GM19467 (cell line): Measurements from ENCODE around the gene NWD2.

ENCODE experiments used
- ATAC-seq: cut with Tn5 transposase; IDR thresholded peaks from one replicate; pipeline ENCODE4 v1.9.1; 2021; ENCODE audit warnings: mild to moderate bottlenecking, moderate library complexity; ENCODE audit not compliant: unreplicated experiment

Gene NWD2

GRCh38 chr4:37438564-37439279, 194.2 kb downstream of the NWD2 start:
- no peak for ATAC-seq

GRCh38 chr4:37439809-37440474, 195.4 kb downstream of the NWD2 start:
- no peak for ATAC-seq

- ATAC-seq, result no peak
These were observed 196.0 kb downstream of the NWD2 start for GRCh38 chr4:37440501-37440900.

- ATAC-seq, result no peak
These were observed 196.9 kb downstream of the NWD2 start for GRCh38 chr4:37441231-37442061.

- no peak for ATAC-seq
These were observed 197.4 kb downstream of the NWD2 start for GRCh38 chr4:37442062-37442323.

- no peak for ATAC-seq
These were observed 198.6 kb downstream of the NWD2 start for GRCh38 chr4:37443137-37443536.

GRCh38 chr4:37445023-37445422, 200.5 kb downstream of the NWD2 start:
- no peak for ATAC-seq

- ATAC-seq, result no peak
These were observed 201.5 kb downstream of the NWD2 start for GRCh38 chr4:37446016-37446415.

GRCh38 chr4:37447886-37448285, 203.3 kb downstream of the NWD2 start:
- no peak for ATAC-seq

GRCh38 chr4:37450309-37450708, 205.8 kb downstream of the NWD2 start:
- no peak for ATAC-seq

- ATAC-seq, result no peak
These were observed 206.4 kb downstream of the NWD2 start for GRCh38 chr4:37450911-37451310.

GRCh38 chr4:37451656-37452055, 207.1 kb downstream of the NWD2 start:
- no peak for ATAC-seq

GRCh38 chr4:37452952-37453280, 208.4 kb downstream of the NWD2 start:
- peak; percentile 60 for ATAC-seq

- ATAC-seq, result peak; percentile 77
These were observed 208.9 kb downstream of the NWD2 start for GRCh38 chr4:37453281-37453998.

GRCh38 chr4:37453999-37454800, 209.7 kb downstream of the NWD2 start:
- ATAC-seq, result no peak

GRCh38 chr4:37455301-37456131, 211.0 kb downstream of the NWD2 start:
- no peak for ATAC-seq

- no peak for ATAC-seq
These were observed 217.3 kb downstream of the NWD2 start for GRCh38 chr4:37461801-37462200.

GRCh38 chr4:37463033-37463856, 218.7 kb downstream of the NWD2 start:
- no peak for ATAC-seq
